Measurements from ENCODE around the gene GIT1.
"Not testable (repeated sequence)": the region's sequence is repeated elsewhere in the genome, so short reads cannot be mapped to it uniquely, and the experiment has no call there.

The GIT1 gene

DNA sequence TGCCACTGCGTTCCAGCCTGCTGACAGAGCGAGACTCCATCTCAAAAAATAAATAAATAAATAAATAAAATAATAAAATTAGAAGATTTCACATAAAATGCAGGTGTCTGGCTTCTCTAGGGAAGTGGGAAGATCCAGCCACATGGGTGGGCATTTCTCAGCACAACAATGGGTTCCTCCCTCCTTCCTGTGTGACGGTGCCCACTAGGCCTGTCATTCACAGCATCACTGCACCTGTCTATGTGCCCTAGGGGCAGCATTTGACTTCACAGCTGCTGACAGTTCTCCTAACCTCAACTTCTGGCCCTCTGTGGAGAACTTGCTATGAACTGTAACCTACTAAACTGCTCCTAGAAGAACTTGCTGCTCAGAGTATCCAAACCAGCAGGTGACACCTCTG, 25.6 kb downstream of the GIT1 start:
- no peak overlapping the region for H3K4me2 ChIP-seq (ENCODE audit: low read length)
- H3K4me3 ChIP-seq (ENCODE audit: low read depth, low read length), result no peak overlapping the region
- no peak overlapping the region for H3K27ac ChIP-seq
- H3K9ac ChIP-seq, result no peak overlapping the region
- peaks cover 1% of the 10 kb centered on the region for H3K4me1 ChIP-seq
- H3K27me3 ChIP-seq (ENCODE audit: control insufficient read depth, insufficient read depth, low read length), result no peaks in the 10 kb centered on the region
- no peaks in the 10 kb centered on the region for H3K36me3 ChIP-seq (ENCODE audit: control insufficient read depth, insufficient read depth, low read length)
- no peaks in the 10 kb centered on the region for H3K79me2 ChIP-seq
- TF ChIP-seq, protein P1, sequence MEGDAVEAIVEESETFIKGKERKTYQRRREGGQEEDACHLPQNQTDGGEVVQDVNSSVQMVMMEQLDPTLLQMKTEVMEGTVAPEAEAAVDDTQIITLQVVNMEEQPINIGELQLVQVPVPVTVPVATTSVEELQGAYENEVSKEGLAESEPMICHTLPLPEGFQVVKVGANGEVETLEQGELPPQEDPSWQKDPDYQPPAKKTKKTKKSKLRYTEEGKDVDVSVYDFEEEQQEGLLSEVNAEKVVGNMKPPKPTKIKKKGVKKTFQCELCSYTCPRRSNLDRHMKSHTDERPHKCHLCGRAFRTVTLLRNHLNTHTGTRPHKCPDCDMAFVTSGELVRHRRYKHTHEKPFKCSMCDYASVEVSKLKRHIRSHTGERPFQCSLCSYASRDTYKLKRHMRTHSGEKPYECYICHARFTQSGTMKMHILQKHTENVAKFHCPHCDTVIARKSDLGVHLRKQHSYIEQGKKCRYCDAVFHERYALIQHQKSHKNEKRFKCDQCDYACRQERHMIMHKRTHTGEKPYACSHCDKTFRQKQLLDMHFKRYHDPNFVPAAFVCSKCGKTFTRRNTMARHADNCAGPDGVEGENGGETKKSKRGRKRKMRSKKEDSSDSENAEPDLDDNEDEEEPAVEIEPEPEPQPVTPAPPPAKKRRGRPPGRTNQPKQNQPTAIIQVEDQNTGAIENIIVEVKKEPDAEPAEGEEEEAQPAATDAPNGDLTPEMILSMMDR (IDR thresholded peaks at IDR 0.05), result no peak
- no peaks in the 10 kb centered on the region for H3K9me3 ChIP-seq (ENCODE audit: control insufficient read depth, low read length)
- H2AFZ ChIP-seq, result no peak overlapping the region

DNA sequence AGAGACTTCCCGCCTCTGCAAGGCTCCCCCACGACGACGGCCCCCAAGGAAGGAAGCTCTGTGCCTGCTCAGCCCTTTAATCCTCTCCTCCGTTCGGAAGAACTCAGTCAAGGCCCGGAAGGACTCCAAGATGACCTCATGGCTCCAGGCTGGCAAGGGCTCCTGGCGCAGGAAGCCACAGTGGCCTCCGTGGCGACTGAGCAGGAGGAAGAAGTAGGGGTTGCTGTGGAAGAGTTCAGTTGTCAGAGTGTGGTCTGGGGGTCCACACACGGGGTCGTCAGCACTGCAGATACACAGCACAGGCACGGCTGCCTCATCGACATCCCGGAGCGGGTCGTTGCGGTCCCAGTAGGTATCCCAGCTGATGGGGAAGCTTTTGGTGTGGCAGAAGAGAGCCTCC, 26.8 kb downstream of the GIT1 start:
- no peak overlapping the region for H3K27ac ChIP-seq
- no peak overlapping the region for H3K9ac ChIP-seq
- H2AFZ ChIP-seq, result no peak overlapping the region
- no peak overlapping the region for H3K4me2 ChIP-seq (ENCODE audit: low read length)
- no peaks in the 10 kb centered on the region for H3K36me3 ChIP-seq (ENCODE audit: control insufficient read depth, insufficient read depth, low read length)
- no peaks in the 10 kb centered on the region for H3K4me1 ChIP-seq
- no peaks in the 10 kb centered on the region for H3K27me3 ChIP-seq (ENCODE audit: control insufficient read depth, insufficient read depth, low read length)
- H3K79me2 ChIP-seq, result no peaks in the 10 kb centered on the region
- H3K4me3 ChIP-seq (ENCODE audit: low read depth, low read length), result no peak overlapping the region
- no peaks in the 10 kb centered on the region for H3K9me3 ChIP-seq (ENCODE audit: control insufficient read depth, low read length)
- TF ChIP-seq, protein P1 (IDR thresholded peaks at IDR 0.05), result no peak

DNA sequence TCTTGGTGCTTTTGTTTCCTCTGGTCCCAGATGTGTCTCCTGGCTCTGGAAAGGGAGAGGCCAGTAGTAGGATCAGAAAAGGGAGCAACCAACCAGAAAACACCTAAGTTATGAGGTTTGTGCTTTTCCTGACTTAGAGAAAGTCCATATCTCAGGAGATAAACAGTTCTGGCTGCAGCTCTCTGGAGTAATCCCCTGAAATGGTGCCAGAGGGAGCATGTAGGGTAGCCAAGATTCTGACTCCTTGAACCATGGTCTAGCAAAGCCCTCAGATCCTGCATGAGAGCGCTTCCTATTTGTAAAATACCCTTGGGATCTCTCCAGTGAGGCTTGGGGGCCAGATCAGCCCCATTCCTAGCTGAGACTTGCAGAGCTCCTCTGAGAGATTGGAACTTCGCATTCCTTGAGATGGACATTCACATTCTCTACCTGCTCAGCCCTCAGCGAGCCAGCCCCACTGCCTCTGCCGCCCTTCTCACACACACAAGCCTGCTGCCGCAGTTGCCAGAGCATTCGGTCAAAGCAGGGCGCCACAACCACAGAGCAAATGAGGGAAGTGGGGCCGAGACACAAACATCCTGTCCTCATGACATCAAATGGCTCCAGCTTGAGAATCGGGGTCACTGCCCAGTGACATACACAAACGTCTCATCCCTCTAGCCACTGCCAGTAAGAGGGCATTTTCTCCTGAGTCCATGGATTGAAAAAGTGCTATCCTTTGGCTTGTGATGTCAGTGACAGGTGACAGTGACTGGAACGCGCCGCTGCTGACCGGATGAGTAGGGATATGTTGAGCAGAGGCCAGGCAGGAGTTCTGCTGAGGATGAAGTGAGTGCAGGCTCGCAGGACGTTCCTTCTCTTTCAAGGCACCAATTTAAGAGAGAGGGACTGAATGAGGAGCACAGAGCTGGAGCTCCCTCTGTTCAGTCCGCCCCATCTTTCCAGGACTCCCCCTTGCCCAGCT, 27.6 kb downstream of the GIT1 start:
- Histone ChIP-seq H3K9ac (no peak overlapping the region), H3K36me3 (ENCODE audit: control insufficient read depth, insufficient read depth, low read length) (no peaks in the 10 kb centered on the region), H3K9me3 (ENCODE audit: control insufficient read depth, low read length) (no peaks in the 10 kb centered on the region), H2AFZ (no peak overlapping the region), H3K4me3 (ENCODE audit: low read depth, low read length) (no peak overlapping the region), H3K27ac (no peak overlapping the region), H3K27me3 (ENCODE audit: control insufficient read depth, insufficient read depth, low read length) (no peaks in the 10 kb centered on the region), H3K4me1 (no peaks in the 10 kb centered on the region), H3K4me2 (ENCODE audit: low read length) (no peak overlapping the region), H3K79me2 (no peaks in the 10 kb centered on the region)
- TF ChIP-seq, protein P1 (IDR thresholded peaks at IDR 0.05), result no peak

DNA sequence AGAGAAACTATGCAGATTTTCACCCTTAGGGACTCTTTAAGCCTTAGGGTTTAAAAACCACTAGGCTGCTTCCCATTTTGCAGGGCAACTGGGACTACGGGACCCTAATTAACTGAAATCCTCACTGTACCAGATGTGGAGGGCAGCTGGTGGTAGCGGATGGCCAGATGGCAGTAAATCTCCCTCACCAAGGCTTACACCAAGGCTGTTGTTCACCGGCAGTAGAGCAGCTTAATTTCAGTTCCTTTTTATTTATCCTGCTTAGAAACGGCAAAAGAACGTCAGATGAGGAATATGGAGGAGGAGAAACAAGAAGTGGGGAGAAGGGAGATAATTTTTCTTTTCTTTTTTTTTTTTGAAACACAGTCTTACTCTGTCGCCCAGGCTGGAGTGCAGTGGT, 29.1 kb downstream of the GIT1 start:
- H3K36me3 ChIP-seq (ENCODE audit: control insufficient read depth, insufficient read depth, low read length), result no peaks in the 10 kb centered on the region
- no peaks in the 10 kb centered on the region for H3K9me3 ChIP-seq (ENCODE audit: control insufficient read depth, low read length)
- no peaks in the 10 kb centered on the region for H3K27me3 ChIP-seq (ENCODE audit: control insufficient read depth, insufficient read depth, low read length)
- no peak overlapping the region for H3K4me2 ChIP-seq (ENCODE audit: low read length)
- no peak overlapping the region for H3K9ac ChIP-seq
- H3K27ac ChIP-seq, result no peak overlapping the region
- H3K4me3 ChIP-seq (ENCODE audit: low read depth, low read length), result no peak overlapping the region
- no peaks in the 10 kb centered on the region for H3K79me2 ChIP-seq
- TF ChIP-seq, protein P1 (IDR thresholded peaks at IDR 0.05), result no peak
- H2AFZ ChIP-seq, result no peak overlapping the region
- no peaks in the 10 kb centered on the region for H3K4me1 ChIP-seq

DNA sequence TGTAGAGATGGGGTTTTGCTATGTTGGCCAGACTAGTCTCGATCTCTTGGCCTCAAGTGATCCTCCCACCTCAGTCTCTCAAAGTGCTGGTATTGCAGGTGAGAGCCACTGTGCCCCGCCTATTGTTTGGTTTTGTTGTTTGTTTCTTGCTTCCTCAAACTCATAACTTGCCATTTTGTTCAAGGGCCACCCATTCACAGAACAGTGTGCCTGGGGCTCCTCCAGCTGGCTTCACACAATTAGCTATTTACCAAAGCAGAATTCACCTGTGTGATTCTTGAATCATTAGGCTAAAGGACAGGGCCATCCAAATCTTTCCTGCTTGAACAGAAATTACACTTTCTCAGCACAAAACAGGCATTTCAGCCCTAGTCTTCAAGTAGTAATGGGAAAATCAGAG, 29.8 kb downstream of the GIT1 start:
- no peaks in the 10 kb centered on the region for H3K79me2 ChIP-seq
- H3K4me2 ChIP-seq (ENCODE audit: low read length), result no peak overlapping the region
- H3K36me3 ChIP-seq (ENCODE audit: control insufficient read depth, insufficient read depth, low read length), result no peaks in the 10 kb centered on the region
- no peaks in the 10 kb centered on the region for H3K9me3 ChIP-seq (ENCODE audit: control insufficient read depth, low read length)
- H2AFZ ChIP-seq, result no peak overlapping the region
- TF ChIP-seq, protein P1 (IDR thresholded peaks at IDR 0.05), result no peak
- H3K27me3 ChIP-seq (ENCODE audit: control insufficient read depth, insufficient read depth, low read length), result no peaks in the 10 kb centered on the region
- H3K27ac ChIP-seq, result no peak overlapping the region
- no peaks in the 10 kb centered on the region for H3K4me1 ChIP-seq
- H3K4me3 ChIP-seq (ENCODE audit: low read depth, low read length), result no peak overlapping the region
- H3K9ac ChIP-seq, result no peak overlapping the region

DNA sequence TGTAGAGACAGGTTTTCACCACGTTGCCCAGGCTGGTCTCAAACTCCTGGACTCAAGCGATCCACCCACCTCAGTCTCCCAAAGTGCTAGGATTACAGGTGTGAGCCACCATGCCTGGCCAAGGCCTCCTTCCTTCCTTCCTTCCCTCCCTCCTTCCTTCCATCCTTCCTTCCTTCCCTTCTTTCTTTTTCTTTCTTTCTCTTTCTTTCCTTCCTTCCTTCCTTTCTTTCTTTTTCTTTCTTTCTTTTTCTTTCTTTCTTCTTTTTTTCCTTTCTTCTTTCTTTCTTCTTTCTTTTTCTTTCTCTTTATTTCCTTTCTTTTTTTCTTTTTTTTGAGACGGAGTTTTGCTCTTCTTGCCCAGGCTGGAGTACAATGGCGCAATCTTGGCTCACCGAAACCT, 31.3 kb downstream of the GIT1 start:
- H3K9me3 ChIP-seq (ENCODE audit: control insufficient read depth, low read length); H3K79me2 ChIP-seq; H3K27me3 ChIP-seq (ENCODE audit: control insufficient read depth, insufficient read depth, low read length); H3K4me1 ChIP-seq; H3K27ac ChIP-seq; H3K4me2 ChIP-seq (ENCODE audit: low read length); H3K4me3 ChIP-seq (ENCODE audit: low read depth, low read length); H3K9ac ChIP-seq; H3K36me3 ChIP-seq (ENCODE audit: control insufficient read depth, insufficient read depth, low read length); H2AFZ ChIP-seq: not testable (repeated sequence)
